NCI-H446 treated with DMSO at 0.1 percent for 48 hours (cell line): ENCODE data around the gene GGA2.
A peak's percentile ranks its signal among the peaks of the same experiment; 100 is the strongest.
"Not testable (repeated sequence)": the region's sequence is repeated elsewhere in the genome, so short reads cannot be mapped to it uniquely, and the experiment has no call there.

Source experiments
- DNase-seq: peaks from one replicate; lab custom pipeline; 2025; lab: John Stamatoyannopoulos, UW

Gene GGA2

GRCh38 chr16:23504453-23505179 is 5.7 kb downstream of the GGA2 start:
- DNase-seq: peak; percentile 36

- DNase-seq: peak; percentile 1
Measured at GRCh38 chr16:23504076-23504452, 6.2 kb downstream of the GGA2 start.

- no peak for DNase-seq
Measured at GRCh38 chr16:23502466-23502865, 7.8 kb downstream of the GGA2 start.

GRCh38 chr16:23501291-23501690 is 9.0 kb downstream of the GGA2 start:
- DNase-seq: no peak

GRCh38 chr16:23500862-23501225 is 9.4 kb downstream of the GGA2 start:
- DNase-seq: no peak

GRCh38 chr16:23500212-23500861 is 10.0 kb downstream of the GGA2 start:
- DNase-seq: no peak

GRCh38 chr16:23499801-23500200 is 10.5 kb downstream of the GGA2 start:
- DNase-seq: no peak

- DNase-seq: no peak
Measured at GRCh38 chr16:23498863-23499262, 11.4 kb downstream of the GGA2 start.

GRCh38 chr16:23497543-23497868 is 12.8 kb downstream of the GGA2 start:
- DNase-seq: no peak

GRCh38 chr16:23496821-23497542 is 13.3 kb downstream of the GGA2 start:
- DNase-seq: no peak

GRCh38 chr16:23495671-23496070 is 14.6 kb downstream of the GGA2 start:
- no peak for DNase-seq

- no peak for DNase-seq
Measured at GRCh38 chr16:23494188-23494587, 16.1 kb downstream of the GGA2 start.

- DNase-seq: no peak
Measured at GRCh38 chr16:23491490-23492391, 18.6 kb downstream of the GGA2 start.

GRCh38 chr16:23486480-23486879 is 23.8 kb downstream of the GGA2 start:
- no peak for DNase-seq

GRCh38 chr16:23485841-23486240 is 24.5 kb downstream of the GGA2 start:
- no peak for DNase-seq

GRCh38 chr16:23485257-23485614 is 25.1 kb downstream of the GGA2 start:
- no peak for DNase-seq

- no peak for DNase-seq
Measured at GRCh38 chr16:23484510-23485256, 25.6 kb downstream of the GGA2 start.

GRCh38 chr16:23483492-23483891 is 26.8 kb downstream of the GGA2 start:
- DNase-seq: not testable (repeated sequence)

- no peak for DNase-seq
Measured at GRCh38 chr16:23482778-23483177, 27.5 kb downstream of the GGA2 start.

GRCh38 chr16:23480257-23480656 is 30.0 kb downstream of the GGA2 start:
- DNase-seq: no peak

- DNase-seq: no peak
Measured at GRCh38 chr16:23479138-23479537, 31.2 kb downstream of the GGA2 start.

- DNase-seq: no peak
Measured at GRCh38 chr16:23478566-23478965, 31.7 kb downstream of the GGA2 start.
